Measurements from ENCODE around the gene ADH4.

DNA sequence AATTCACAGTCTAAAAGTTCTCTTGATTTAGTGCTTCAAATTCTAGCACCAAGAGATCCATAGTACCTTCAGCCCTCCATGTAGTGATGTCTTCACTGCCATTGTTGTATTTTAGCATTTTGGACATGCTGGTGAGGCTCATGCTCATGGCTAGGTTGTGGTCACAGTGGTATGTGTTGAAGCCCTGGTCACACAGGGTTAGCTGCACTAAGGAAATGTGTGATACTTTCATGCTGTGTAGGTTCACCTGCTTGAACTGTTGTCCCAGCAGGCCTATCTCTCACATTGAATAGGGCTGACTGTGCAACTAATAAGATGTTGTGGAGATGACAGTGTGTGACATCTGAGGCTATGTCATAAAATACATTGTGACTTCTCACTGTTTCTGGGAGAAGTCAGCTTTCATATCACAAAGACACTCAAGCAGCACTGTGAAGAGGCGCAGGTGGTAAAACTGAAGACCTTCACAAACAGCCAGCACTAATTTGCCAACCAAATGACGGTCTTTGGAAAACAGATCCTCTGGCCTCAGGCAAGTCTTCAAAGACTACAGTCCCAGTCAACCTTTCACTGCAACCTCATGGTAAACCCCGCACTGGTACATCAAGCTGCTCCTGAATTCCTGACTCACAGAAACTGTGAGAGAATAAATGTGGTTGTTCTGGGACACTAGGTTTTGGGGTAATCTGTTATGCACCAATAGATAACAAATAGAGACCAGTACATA, 17.4 kb upstream of the ADH4 start:
- TF ChIP-seq, protein P1, sequence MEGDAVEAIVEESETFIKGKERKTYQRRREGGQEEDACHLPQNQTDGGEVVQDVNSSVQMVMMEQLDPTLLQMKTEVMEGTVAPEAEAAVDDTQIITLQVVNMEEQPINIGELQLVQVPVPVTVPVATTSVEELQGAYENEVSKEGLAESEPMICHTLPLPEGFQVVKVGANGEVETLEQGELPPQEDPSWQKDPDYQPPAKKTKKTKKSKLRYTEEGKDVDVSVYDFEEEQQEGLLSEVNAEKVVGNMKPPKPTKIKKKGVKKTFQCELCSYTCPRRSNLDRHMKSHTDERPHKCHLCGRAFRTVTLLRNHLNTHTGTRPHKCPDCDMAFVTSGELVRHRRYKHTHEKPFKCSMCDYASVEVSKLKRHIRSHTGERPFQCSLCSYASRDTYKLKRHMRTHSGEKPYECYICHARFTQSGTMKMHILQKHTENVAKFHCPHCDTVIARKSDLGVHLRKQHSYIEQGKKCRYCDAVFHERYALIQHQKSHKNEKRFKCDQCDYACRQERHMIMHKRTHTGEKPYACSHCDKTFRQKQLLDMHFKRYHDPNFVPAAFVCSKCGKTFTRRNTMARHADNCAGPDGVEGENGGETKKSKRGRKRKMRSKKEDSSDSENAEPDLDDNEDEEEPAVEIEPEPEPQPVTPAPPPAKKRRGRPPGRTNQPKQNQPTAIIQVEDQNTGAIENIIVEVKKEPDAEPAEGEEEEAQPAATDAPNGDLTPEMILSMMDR (IDR thresholded peaks at IDR 0.05): no peak
- TF ChIP-seq POLR2A (IDR thresholded peaks at IDR 0.05): no peak
